Pons (tissue), 1 donor: ENCODE data around the gene GEMIN4.
A peak's percentile ranks its signal among the peaks of the same experiment; 100 is the strongest.

ENCODE experiments used
- DNase-seq: peaks from one replicate; pipeline ENCODE4 v3.0.0-alpha.2; 2016; ENCODE audit warnings: low spot score

GEMIN4 gene

GRCh38 chr17:740240-741017, 11.6 kb downstream of the GEMIN4 start:
- DNase-seq = peak; percentile 68

GRCh38 chr17:737561-738113, 14.4 kb downstream of the GEMIN4 start:
- no peak for DNase-seq

GRCh38 chr17:733743-734142, 18.3 kb downstream of the GEMIN4 start:
- no peak for DNase-seq

GRCh38 chr17:732902-733720, 19.0 kb downstream of the GEMIN4 start:
- no peak for DNase-seq

GRCh38 chr17:732067-732901, 19.8 kb downstream of the GEMIN4 start, which contains the start of gene TLCD3A:
Gene TLCD3A, plus strand, starts transcription at chr17:732596. Its CDS starts 52 bp downstream, at chr17:732648.
- DNase-seq = no peak

GRCh38 chr17:731644-732066, 20.4 kb downstream of the GEMIN4 start:
- no peak for DNase-seq

- DNase-seq = no peak
Measured at GRCh38 chr17:728911-729310, 23.2 kb downstream of the GEMIN4 start.

GRCh38 chr17:726271-726919, 25.7 kb downstream of the GEMIN4 start:
- no peak for DNase-seq

- DNase-seq = no peak
Measured at GRCh38 chr17:725746-726145, 26.3 kb downstream of the GEMIN4 start.

- no peak for DNase-seq
Measured at GRCh38 chr17:725084-725483, 27.0 kb downstream of the GEMIN4 start.

GRCh38 chr17:721540-721937, 30.5 kb downstream of the GEMIN4 start:
- DNase-seq = no peak

- DNase-seq = no peak
Measured at GRCh38 chr17:720706-721539, 31.1 kb downstream of the GEMIN4 start.

- DNase-seq = no peak
Measured at GRCh38 chr17:718075-718474, 34.0 kb downstream of the GEMIN4 start.

GRCh38 chr17:708132-708531, 43.9 kb downstream of the GEMIN4 start:
- DNase-seq = no peak

GRCh38 chr17:705863-706262, 46.2 kb downstream of the GEMIN4 start:
- DNase-seq = no peak

- no peak for DNase-seq
Measured at GRCh38 chr17:705011-705410, 47.1 kb downstream of the GEMIN4 start.

- no peak for DNase-seq
Measured at GRCh38 chr17:704111-704864, 47.8 kb downstream of the GEMIN4 start.

- no peak for DNase-seq
Measured at GRCh38 chr17:703081-703875, 48.8 kb downstream of the GEMIN4 start.
